ENCODE data around the gene PRKD3. TPM values are rescaled to one million over a fixed set of nuclear protein-coding genes. Genes with fewer than 3 reads are reported as not detected.

The PRKD3 gene
- total and polyA plus RNA-seq, 12 donors, result 4.4 to 21.6 (median 12.1) TPM

DNA sequence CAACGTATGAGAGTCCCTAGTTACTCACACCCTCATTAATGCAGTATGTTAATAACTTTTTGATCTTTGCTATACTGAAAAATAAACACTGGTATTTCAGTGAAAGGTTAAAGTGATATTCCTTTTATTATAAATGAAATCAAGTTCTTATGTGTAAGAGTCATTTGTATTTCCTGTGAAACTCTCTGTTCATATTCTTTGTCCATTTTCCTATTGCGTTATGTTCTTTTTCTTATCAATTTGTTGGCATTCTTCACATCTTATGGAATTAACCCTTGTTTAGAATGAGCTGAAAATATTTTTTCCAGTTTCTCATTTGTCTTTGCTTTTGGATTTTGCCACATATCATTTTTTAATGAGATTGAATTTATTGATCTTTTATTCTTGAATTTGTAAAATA lies 48.3 kb downstream of the PRKD3 start:
- intact Hi-C loops (cut with DNase I), result no loop called here
- 88 to 91% methylated on average over 2 of the region's 2 CpGs for WGBS, 2 donors
- no peak for DNase-seq
- Histone ChIP-seq H3K27me3 (no peaks in the 10 kb centered on the region), H3K27ac (no peak overlapping the region), H3K36me3 (peaks cover 0 to 100% (median 24%) of the 10 kb centered on the region in 9 donors), H3K4me1 (no peaks in the 10 kb centered on the region), H3K9me3 (no peaks in the 10 kb centered on the region), H3K4me3 (no peak overlapping the region)
- no peak for ATAC-seq
- TF ChIP-seq, protein P1, sequence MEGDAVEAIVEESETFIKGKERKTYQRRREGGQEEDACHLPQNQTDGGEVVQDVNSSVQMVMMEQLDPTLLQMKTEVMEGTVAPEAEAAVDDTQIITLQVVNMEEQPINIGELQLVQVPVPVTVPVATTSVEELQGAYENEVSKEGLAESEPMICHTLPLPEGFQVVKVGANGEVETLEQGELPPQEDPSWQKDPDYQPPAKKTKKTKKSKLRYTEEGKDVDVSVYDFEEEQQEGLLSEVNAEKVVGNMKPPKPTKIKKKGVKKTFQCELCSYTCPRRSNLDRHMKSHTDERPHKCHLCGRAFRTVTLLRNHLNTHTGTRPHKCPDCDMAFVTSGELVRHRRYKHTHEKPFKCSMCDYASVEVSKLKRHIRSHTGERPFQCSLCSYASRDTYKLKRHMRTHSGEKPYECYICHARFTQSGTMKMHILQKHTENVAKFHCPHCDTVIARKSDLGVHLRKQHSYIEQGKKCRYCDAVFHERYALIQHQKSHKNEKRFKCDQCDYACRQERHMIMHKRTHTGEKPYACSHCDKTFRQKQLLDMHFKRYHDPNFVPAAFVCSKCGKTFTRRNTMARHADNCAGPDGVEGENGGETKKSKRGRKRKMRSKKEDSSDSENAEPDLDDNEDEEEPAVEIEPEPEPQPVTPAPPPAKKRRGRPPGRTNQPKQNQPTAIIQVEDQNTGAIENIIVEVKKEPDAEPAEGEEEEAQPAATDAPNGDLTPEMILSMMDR (IDR thresholded peaks at IDR 0.05), result no peak

Other genes with a start within 250 kb of the PRKD3 start
- 10 to 100 TPM; 14.7 to 27.4 (median 18.2) TPM for gene HEATR5B, start 240.5 kb downstream of the PRKD3 start, total RNA-seq
- gene HEATR5B, start 240.5 kb downstream of the PRKD3 start, polyA plus RNA-seq, result 10 to 100 TPM in 1 of 2 donors, 1 to 10 TPM in 1; 3.7 to 10.6 TPM
- gene GPATCH11, start 240.3 kb downstream of the PRKD3 start, total RNA-seq, result 1 to 10 TPM; 3.9 to 6.1 (median 5.7) TPM
- gene GPATCH11, start 240.3 kb downstream of the PRKD3 start, polyA plus RNA-seq, result 1 to 10 TPM; 2.6 to 4.0 TPM
- gene EIF2AK2, start 167.9 kb downstream of the PRKD3 start, total RNA-seq, result 10 to 100 TPM; 18.6 to 31.1 (median 24.2) TPM
- 1 to 10 TPM; 2.4 to 5.7 TPM for gene EIF2AK2, start 167.9 kb downstream of the PRKD3 start, polyA plus RNA-seq
- not detected for gene SULT6B1, start 136.2 kb downstream of the PRKD3 start, total RNA-seq
- gene SULT6B1, start 136.2 kb downstream of the PRKD3 start, polyA plus RNA-seq, result not detected
- gene CEBPZOS, start 128.3 kb downstream of the PRKD3 start, total RNA-seq, result 10 to 100 TPM; 54.2 to 68.2 (median 60.3) TPM
- gene CEBPZOS, start 128.3 kb downstream of the PRKD3 start, polyA plus RNA-seq, result 100 to 1,000 TPM in 1 of 2 donors, 10 to 100 TPM in 1; 27.3 to 190 TPM
- 10 to 100 TPM; 22.4 to 35.0 (median 27.2) TPM for gene CEBPZ, start 93.2 kb downstream of the PRKD3 start, total RNA-seq
- gene CEBPZ, start 93.2 kb downstream of the PRKD3 start, polyA plus RNA-seq, result 10 to 100 TPM; 32.6 to 42.9 TPM
- 10 to 100 TPM; 21.3 to 30.5 (median 26.8) TPM for gene NDUFAF7, start 93.2 kb downstream of the PRKD3 start, total RNA-seq
- gene NDUFAF7, start 93.2 kb downstream of the PRKD3 start, polyA plus RNA-seq, result 10 to 100 TPM; 13.1 to 23.3 TPM
- gene QPCT, start 19.8 kb upstream of the PRKD3 start, total RNA-seq, result 1 to 10 TPM in 8 of 10 donors, under 1 TPM in 2; 0.54 to 8.1 (median 2.4) TPM
- 1 to 10 TPM in 1 of 2 donors, under 1 TPM in 1; 0.95 to 3.5 TPM for gene QPCT, start 19.8 kb upstream of the PRKD3 start, polyA plus RNA-seq

Data from heart right ventricle (tissue), 16 donors.